Measurements from ENCODE around the gene PSMD3.

DNA sequence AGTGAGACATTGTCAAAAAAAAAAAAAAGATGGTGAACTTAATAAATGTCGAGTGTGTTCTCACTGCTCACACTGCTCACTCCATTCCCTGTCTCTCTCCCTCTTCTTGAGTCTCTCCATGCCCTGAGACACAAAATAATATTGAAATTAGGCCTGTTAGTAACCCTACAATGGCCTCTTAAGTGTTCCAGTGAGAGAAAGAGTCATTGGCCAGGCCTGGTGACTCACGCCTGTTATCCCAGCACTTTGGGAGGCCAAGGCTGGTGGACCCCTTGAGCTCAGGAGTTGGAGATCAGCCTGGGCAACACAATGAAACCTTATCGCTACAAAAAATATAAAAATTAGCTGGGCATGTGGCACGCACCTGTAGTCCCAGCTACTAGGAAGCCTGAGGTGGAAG is 18.5 kb downstream of the PSMD3 start:
- TF ChIP-seq CTCF (conservative IDR thresholded peaks at IDR 0.05 in 1 of 2, IDR thresholded peaks at IDR 0.05 in 1 of 2; ENCODE audit: low read depth in 1 of 2, low read length in 2 of 2) (no peak), EZH2 (IDR thresholded peaks at IDR 0.05; ENCODE audit: low read length, missing control alignments) (no peak)
